KMS-11 (cell line): ENCODE measurements around the gene ZNF784.
A peak's percentile ranks its signal among the peaks of the same experiment; 100 is the strongest.

Source experiments
- H2AFZ ChIP-seq: fragments of 200-600 bp; sonication (generic); 2 replicates; pipeline ENCODE4 v1.6.1; 2016; ENCODE audit warnings: antibody characterized with exemption, mixed run types, low read depth
- H3K27ac ChIP-seq: fragments of 200-600 bp; sonication (generic); 2 replicates; pipeline ENCODE4 v1.6.1; 2016; ENCODE audit warnings: mild to moderate bottlenecking, mixed run types
- H3K27me3 ChIP-seq: fragments of 200-600 bp; sonication (generic); 2 replicates; pipeline ENCODE4 v1.6.1; 2017; ENCODE audit warnings: mild to moderate bottlenecking, low read depth, mixed run types, moderate library complexity; ENCODE audit not compliant: insufficient read depth
- H3K36me3 ChIP-seq: fragments of 200-600 bp; sonication (generic); 2 replicates; pipeline ENCODE4 v1.6.1; 2017; ENCODE audit warnings: mild to moderate bottlenecking, mixed run types; ENCODE audit not compliant: insufficient read depth
- H3K4me1 ChIP-seq: fragments of 200-600 bp; sonication (generic); 2 replicates; pipeline ENCODE4 v1.6.1; 2016; ENCODE audit warnings: mild to moderate bottlenecking, low read depth, mixed run types; ENCODE audit not compliant: poor library complexity, severe bottlenecking
- H3K4me2 ChIP-seq: fragments of 200-600 bp; sonication (generic); 2 replicates; pipeline ENCODE4 v1.7.0; 2016; ENCODE audit warnings: mild to moderate bottlenecking, mixed run types
- H3K4me3 ChIP-seq: fragments of 200-600 bp; sonication (generic); IDR thresholded peaks from 2 replicates; pipeline ENCODE4 v1.6.1; 2017; ENCODE audit warnings: low read depth, low read length, mixed read lengths; ENCODE audit not compliant: insufficient read depth
- H3K79me2 ChIP-seq: fragments of 200-600 bp; sonication (generic); 2 replicates; pipeline ENCODE4 v1.6.1; 2016; ENCODE audit warnings: low read depth, mixed run types; ENCODE audit not compliant: insufficient read depth
- H3K9ac ChIP-seq: fragments of 200-600 bp; sonication (generic); 2 replicates; pipeline ENCODE4 v1.6.1; 2016; ENCODE audit warnings: mild to moderate bottlenecking, mixed run types
- H4K20me1 ChIP-seq: fragments of 200-600 bp; sonication (generic); 2 replicates; pipeline ENCODE4 v1.6.1; 2016; ENCODE audit warnings: mild to moderate bottlenecking, mixed run types; ENCODE audit not compliant: insufficient read depth
- CTCF ChIP-seq: fragments of 200-600 bp; sonication (generic); conservative IDR thresholded peaks from 2 replicates; pipeline ENCODE4 v1.6.1; 2017; ENCODE audit warnings: low read depth, mild to moderate bottlenecking, antibody characterized with exemption, low read length, moderate library complexity, mixed read lengths

Gene ZNF784

DNA sequence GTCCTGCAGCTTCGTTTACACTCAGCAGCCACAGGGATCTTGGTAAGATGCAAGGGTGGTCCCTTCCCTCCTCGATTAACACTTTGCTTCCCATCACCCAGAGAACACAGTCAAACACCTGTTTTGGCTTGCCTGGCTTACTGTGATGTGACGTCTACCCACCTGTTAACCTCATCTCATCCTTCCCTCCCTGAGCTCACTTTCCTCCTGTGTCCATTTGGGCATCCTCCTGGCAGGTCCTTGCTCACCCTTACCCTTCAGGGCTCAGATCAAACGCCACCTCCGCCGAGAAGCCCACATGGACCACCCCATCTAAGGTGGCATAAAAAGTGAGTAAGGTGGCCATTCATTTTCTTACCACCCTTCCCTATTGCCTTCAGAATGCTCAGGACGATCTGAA, 34.3 kb downstream of the ZNF784 start:
- no peak overlapping the region for H3K9ac ChIP-seq
- no peak overlapping the region for H2AFZ ChIP-seq
- peaks cover 6% of the 10 kb centered on the region for H3K4me1 ChIP-seq
- no peak overlapping the region for H3K4me2 ChIP-seq
- no peaks in the 10 kb centered on the region for H3K36me3 ChIP-seq
- no peaks in the 10 kb centered on the region for H3K79me2 ChIP-seq
- H3K4me3 ChIP-seq, result no peak overlapping the region
- no peak for TF ChIP-seq CTCF
- no peak overlapping the region for H3K27ac ChIP-seq
- no peaks in the 10 kb centered on the region for H4K20me1 ChIP-seq
- peaks cover 18% of the 10 kb centered on the region for H3K27me3 ChIP-seq

DNA sequence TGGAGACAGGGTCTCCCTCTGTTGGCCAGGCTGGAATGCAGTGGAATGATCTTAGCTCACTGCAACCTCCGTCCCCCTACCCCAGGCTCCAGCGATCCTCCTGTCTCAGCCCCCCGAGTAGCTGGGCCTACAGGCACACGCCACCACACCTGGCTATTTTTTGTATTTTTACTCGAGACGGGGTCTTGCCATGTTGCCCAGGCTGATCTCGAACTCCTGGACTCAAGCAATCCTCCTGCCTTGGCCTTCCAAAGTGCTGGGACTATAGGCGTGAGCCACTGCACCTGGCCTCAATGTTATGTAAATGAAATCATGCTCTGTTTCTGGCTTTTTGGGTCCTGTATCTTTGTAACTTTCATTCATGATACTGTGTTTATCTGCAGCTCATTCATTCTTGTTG, 35.6 kb downstream of the ZNF784 start:
- Histone ChIP-seq H2AFZ (no peak overlapping the region), H4K20me1 (no peaks in the 10 kb centered on the region), H3K4me2 (no peak overlapping the region), H3K4me3 (no peak overlapping the region), H3K27ac (no peak overlapping the region), H3K27me3 (peaks cover 23% of the 10 kb centered on the region), H3K9ac (no peak overlapping the region), H3K36me3 (no peaks in the 10 kb centered on the region), H3K79me2 (no peaks in the 10 kb centered on the region), H3K4me1 (peaks cover 6% of the 10 kb centered on the region)
- no peak for TF ChIP-seq CTCF

DNA sequence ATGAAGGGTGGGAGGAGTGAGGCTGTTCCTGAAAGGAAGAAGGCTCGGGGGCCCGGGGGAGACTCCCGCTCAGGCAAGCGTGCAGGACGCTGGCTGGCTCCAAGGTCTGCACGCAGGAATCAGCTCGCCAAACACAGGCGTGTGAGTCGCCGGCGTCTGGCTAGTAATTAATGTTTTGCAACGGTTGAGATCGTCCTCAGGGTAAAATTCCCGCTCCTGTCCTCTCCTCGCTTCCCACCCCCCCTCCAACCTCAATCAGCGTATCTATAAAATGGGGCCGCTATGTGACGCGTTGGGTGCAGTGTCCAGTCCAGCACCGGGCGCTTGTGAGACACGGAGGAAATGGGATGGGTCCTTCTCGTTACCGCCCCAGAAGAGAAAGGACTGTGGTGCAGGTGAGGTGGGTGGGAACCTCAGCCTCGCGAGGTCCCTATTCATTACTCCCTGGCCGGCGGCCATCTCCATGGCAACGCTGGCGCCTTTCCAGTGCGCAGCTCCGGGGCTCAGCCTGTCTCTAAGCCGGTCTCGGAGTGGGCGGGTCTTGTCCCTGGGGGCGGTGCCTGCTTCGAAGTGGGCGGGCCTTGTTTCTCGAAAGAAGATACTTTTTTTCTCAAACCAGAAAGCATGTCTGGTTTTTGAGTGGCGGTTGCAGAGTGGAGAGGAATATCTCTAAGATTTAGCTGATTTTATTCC, 37.2 kb downstream of the ZNF784 start:
- peak overlapping the region; percentile 67 for H3K4me2 ChIP-seq
- H3K36me3 ChIP-seq, result no peaks in the 10 kb centered on the region
- H3K27ac ChIP-seq, result no peak overlapping the region
- peaks cover 6% of the 10 kb centered on the region for H3K4me1 ChIP-seq
- no peaks in the 10 kb centered on the region for H3K79me2 ChIP-seq
- no peak overlapping the region for H3K4me3 ChIP-seq
- peak overlapping the region; percentile 41 for H2AFZ ChIP-seq
- no peak overlapping the region for H3K9ac ChIP-seq
- H3K27me3 ChIP-seq, result peaks cover 26% of the 10 kb centered on the region
- no peak for TF ChIP-seq CTCF
- no peaks in the 10 kb centered on the region for H4K20me1 ChIP-seq

- no peak for TF ChIP-seq CTCF
- Histone ChIP-seq H3K4me3 (no peak overlapping the region), H3K79me2 (no peaks in the 10 kb centered on the region), H3K27ac (no peak overlapping the region), H3K4me2 (no peak overlapping the region), H2AFZ (no peak overlapping the region), H4K20me1 (no peaks in the 10 kb centered on the region), H3K36me3 (no peaks in the 10 kb centered on the region), H3K9ac (no peak overlapping the region), H3K4me1 (peaks cover 6% of the 10 kb centered on the region), H3K27me3 (peaks cover 26% of the 10 kb centered on the region)
These were observed 38.6 kb downstream of the ZNF784 start for GRCh38 chr19:55585658-55586339.
